GM13976 (cell line): ENCODE data around the gene CLCN1.
"Not testable (repeated sequence)": the region's sequence is repeated elsewhere in the genome, so short reads cannot be mapped to it uniquely, and the experiment has no call there.

Source experiments
- DNase-seq: peaks from one replicate; pipeline ENCODE4 v3.0.0; 2012; ENCODE audit warnings: low spot score
- in situ Hi-C: fragments of 300-500 bp; cut with MboI; formaldehyde crosslinking; loops from one replicate; pipeline ENCODE4 v1.12.0; 2022; ENCODE audit warnings: low sequenced_read_pairs, mixed read lengths, inconsistent platforms; ENCODE audit not compliant: unreplicated experiment
- TF ChIP-seq, protein P1 (sequence below): IDR thresholded peaks from 2 replicates; pipeline ENCODE4 v1.5.1; 2012; ENCODE audit warnings: borderline replicate concordance, mild to moderate bottlenecking; ENCODE audit not compliant: insufficient read depth; ENCODE audit errors: extremely low read depth, missing control alignments, control extremely low read depth

Gene CLCN1

DNA sequence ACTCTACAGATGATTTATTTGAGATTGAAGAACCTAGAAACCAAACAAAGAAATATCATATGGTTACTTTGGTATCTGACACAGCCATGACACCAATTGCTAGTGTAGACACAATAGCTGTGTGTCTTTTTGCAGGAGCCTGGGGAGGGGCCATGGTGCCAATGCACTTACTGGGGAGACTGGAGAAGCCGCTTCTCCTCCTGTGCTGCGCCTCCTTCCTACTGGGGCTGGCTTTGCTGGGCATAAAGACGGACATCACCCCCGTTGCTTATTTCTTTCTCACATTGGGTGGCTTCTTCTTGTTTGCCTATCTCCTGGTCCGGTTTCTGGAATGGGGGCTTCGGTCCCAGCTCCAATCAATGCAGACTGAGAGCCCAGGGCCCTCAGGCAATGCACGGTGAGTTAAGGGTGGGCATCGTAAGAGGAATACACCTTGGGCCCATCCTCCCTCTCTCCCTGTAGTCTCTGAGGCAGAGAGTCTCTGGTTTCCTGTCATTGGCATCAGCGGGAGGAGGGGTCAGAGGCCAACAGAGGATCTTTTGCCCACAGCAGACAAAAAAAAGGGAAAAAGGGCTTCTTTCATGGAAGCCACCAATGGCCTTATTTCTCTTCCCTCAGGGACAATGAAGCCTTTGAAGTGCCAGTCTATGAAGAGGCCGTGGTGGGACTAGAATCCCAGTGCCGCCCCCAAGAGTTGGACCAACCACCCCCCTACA is 29.9 kb upstream of the CLCN1 start:
- in situ Hi-C loops = no loop called here
- TF ChIP-seq, protein P1, sequence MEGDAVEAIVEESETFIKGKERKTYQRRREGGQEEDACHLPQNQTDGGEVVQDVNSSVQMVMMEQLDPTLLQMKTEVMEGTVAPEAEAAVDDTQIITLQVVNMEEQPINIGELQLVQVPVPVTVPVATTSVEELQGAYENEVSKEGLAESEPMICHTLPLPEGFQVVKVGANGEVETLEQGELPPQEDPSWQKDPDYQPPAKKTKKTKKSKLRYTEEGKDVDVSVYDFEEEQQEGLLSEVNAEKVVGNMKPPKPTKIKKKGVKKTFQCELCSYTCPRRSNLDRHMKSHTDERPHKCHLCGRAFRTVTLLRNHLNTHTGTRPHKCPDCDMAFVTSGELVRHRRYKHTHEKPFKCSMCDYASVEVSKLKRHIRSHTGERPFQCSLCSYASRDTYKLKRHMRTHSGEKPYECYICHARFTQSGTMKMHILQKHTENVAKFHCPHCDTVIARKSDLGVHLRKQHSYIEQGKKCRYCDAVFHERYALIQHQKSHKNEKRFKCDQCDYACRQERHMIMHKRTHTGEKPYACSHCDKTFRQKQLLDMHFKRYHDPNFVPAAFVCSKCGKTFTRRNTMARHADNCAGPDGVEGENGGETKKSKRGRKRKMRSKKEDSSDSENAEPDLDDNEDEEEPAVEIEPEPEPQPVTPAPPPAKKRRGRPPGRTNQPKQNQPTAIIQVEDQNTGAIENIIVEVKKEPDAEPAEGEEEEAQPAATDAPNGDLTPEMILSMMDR = no peak
- DNase-seq = no peak

DNA sequence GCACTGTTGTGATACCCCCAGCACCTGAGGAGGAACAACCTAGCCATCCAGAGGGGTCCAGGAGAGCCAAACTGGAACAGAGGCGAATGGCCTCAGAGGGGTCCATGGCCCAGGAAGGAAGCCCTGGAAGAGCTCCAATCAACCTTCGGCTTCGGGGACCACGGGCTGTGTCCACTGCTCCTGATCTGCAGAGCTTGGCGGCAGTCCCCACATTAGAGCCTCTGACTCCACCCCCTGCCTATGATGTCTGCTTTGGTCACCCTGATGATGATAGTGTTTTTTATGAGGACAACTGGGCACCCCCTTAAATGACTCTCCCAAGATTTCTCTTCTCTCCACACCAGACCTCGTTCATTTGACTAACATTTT is 29.4 kb upstream of the CLCN1 start:
- DNase-seq = no peak
- TF ChIP-seq, protein P1 = no peak
- in situ Hi-C loops = no loop called here

DNA sequence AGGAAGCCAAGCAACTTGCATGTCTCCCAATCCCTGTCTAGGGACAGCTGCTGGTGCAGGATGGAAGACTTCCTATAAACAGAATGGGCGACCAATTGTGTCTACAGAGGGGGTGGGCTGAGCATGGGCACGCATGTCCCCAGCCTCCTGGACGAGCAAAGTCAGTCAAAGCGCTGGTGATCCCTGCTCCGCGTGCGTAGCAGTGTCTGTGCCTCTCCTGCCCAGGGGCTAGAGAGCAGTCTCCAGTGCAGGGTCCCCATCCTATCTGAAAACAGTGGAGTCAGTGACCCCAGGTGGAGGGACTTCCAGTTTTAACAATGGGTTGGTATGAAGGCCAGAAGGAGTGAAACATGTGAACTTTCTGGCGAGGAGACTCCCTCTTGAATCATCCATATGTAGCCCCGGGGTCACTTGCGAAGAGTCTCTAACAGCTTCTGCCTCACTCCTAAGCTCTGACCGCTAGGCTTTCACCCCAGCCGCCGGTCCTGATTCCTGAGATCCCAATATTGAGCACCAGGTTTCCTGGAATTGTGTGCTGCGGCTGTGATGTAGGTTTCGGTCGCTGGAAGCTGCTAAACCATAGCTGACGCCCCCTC is 28.5 kb upstream of the CLCN1 start:
- TF ChIP-seq, protein P1 = no peak
- in situ Hi-C loops = no loop called here

DNA sequence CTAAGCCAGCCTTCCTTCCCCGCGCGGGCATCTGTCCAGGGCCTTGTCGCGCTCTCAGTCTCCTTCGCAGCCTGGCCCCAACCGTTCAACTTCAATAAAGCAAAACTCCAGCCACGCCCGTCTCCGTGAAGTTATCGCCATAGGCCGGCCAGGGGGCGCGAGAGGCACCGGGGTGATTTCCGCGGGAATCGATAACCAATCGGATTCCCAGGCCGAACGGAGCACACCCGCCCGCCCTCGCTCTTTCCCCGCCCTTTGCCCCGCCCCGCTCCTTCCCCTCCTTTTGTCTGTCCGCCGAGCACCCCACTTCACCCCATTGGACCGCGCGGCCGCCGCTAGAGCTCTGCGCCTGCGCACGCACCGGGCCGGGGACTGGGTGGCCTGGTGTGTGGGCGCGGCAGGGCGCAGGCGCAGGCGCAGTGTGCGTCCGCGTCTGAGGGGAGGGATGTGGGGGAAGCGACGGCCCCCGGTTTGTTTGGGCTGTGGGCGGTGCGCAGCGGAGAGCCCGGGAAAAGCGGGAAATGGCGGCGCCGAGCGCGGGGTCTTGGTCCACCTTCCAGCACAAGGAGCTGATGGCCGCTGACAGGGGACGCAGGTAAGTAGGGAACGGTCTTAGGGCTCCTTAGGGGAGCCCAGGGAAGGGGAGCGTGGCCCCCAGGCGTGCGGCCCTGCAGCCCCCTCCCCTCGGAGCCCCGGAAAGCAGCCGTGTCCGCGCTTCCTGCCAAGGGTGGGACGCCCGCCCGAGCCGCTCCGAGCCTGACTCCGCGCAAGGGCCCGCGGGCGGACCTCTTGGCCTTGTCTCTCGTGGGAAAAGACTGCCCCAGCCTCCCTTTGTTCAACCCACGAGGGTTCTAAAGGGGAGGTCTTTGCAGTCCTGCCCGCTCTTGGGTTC is 27.7 kb upstream of the CLCN1 start, which contains the start of gene CASP2:
Gene CASP2, plus strand, starts transcription at position 417 of the 892 bp plus-strand sequence. Its CDS starts 105 bp downstream, at position 522.
- TF ChIP-seq, protein P1 = peak; percentile 21
- in situ Hi-C loops = no loop called here
- DNase-seq = peak; percentile 100

More for the DNA sequence above, 28.5 kb upstream of the CLCN1 start:
- DNase-seq = no peak

DNA sequence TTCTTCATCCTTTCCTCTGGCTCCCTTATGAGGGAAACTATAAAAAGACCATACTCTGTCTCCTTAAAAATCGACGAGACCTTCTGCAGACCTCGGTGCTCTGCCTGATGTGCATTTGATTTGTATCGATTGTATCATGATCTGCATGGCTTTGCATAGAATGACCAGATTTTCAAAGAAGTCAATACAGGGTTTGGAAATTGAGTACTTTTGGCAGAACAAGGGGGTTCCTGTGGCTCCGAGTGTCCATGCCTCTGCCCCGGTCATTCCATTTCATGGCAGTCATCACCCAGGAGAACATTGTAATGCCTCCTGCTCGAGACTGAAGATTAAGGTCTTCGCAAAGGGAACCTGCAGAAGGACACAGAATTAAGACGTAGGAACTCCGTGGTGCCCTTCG is 27.1 kb upstream of the CLCN1 start:
- DNase-seq = no peak
- in situ Hi-C loops = no loop called here
- TF ChIP-seq, protein P1 = no peak

DNA sequence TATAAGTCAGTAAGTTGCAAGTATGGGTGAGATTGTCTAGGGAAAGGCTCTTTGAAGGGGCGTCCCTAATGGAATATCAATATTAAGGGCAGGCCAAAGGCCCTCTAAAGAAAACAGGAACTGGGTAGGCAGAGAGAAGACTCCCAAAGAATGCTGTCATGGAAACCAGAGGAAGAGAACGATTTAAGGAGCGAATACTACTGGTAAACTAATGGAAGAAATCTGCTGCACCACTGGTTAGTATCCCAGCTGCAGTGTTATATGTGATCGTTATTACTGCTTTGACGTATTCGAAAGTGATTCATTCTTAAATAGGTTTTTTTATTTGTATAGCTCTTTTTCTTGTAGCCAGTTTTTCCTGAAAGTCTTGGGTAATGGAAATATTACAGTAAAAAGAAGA is 26.5 kb upstream of the CLCN1 start:
- no peak for DNase-seq
- in situ Hi-C loops = no loop called here
- TF ChIP-seq, protein P1 = no peak

DNA sequence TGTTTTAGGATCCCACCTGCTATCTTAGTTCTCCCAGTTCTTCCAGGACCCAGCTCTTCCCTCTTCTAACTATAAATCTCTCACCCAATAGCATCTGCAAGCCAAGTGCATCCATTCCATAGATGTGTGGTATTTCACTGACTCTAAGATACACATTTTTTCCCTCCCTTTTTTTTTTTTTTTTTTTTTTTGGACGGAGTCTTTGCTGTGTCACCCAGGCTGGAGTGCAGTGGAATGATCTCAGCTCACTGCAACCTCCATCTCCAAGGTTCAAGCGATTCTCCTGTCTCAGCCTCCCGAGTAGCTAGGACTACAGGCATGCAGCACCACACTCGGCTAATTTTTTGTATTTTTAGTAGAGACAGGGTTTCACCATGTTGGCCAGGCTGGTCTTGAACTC is 26.0 kb upstream of the CLCN1 start:
- in situ Hi-C loops, DNase-seq: not testable (repeated sequence)
